Lung (tissue), 12 donors: ENCODE measurements around the gene SNRNP40. TPM values are rescaled to one million over a fixed set of nuclear protein-coding genes. Genes with fewer than 3 reads are reported as not detected.

Source experiments
- ATAC-seq: fragments of 200-7000 bp; cut with Tn5 transposase; one replicate; pipeline ENCODE4 v1.9.1; 2020; ENCODE audit warnings: moderate number of reproducible peaks; ENCODE audit not compliant: insufficient read depth, low FRiP score
- DNase-seq, 3 donors: peaks; one replicate each; pipeline ENCODE4 v3.0.0-alpha.2; 2013 to 2017
- H3K27ac ChIP-seq, 2 donors: one replicate each; pipeline ENCODE4 v1.5.1; 2013; ENCODE audit warnings: mild to moderate bottlenecking in 2 of 2, moderate library complexity in 2 of 2, control low read depth in 1 of 2, inconsistent platforms in 1 of 2, low read depth in 1 of 2, low read length in 1 of 2
- H3K27me3 ChIP-seq, 3 donors: one replicate each; pipeline ENCODE4 v1.5.1; 2013; ENCODE audit warnings: low read length in 2 of 3; ENCODE audit not compliant: control insufficient read depth in 3 of 3, insufficient read depth in 3 of 3
- H3K36me3 ChIP-seq, 4 donors: one replicate each; pipeline ENCODE4 v1.5.1; 2013; ENCODE audit warnings: low read length in 4 of 4, mild to moderate bottlenecking in 1 of 4, moderate library complexity in 1 of 4; ENCODE audit not compliant: control insufficient read depth in 4 of 4, insufficient read depth in 4 of 4
- H3K4me1 ChIP-seq, 5 donors: one replicate each; pipeline ENCODE4 v1.5.1; 2013; ENCODE audit warnings: low read length in 5 of 5, mild to moderate bottlenecking in 2 of 5, moderate library complexity in 1 of 5; ENCODE audit not compliant: control insufficient read depth in 5 of 5, insufficient read depth in 5 of 5
- H3K4me3 ChIP-seq: one replicate; pipeline ENCODE4 v1.5.1; 2013; ENCODE audit warnings: mild to moderate bottlenecking, control low read depth, moderate library complexity
- H3K9ac ChIP-seq, 2 donors: one replicate each; pipeline ENCODE4 v1.5.1; 2013; ENCODE audit warnings: low read length in 2 of 2, control low read depth in 1 of 2; ENCODE audit not compliant: insufficient read depth in 1 of 2
- H3K9me3 ChIP-seq, 4 donors: one replicate each; pipeline ENCODE4 v1.5.1; 2013; ENCODE audit warnings: low read length in 3 of 4, mild to moderate bottlenecking in 1 of 4, moderate library complexity in 1 of 4; ENCODE audit not compliant: control insufficient read depth in 4 of 4, insufficient read depth in 3 of 4
- WGBS, 2 donors: extraction: QIAGEN DNeasy Blood & Tissue Kit; methylation state at CpG; one replicate each; pipeline ENCODE4 v1.1.7; 2013; 5-methylcytosine and 5-hydroxymethylcytosine counted together
- polyA plus RNA-seq, 2 donors: library from polyadenylated mRNA; stranded (reverse); fragments of 200-250 nt; gene quantifications; one replicate each; pipeline ENCODE4 v1.2.1, GENCODE V29; 2013
- total RNA-seq, 2 donors: library from RNA; depleted of rRNA in 1 of 2; stranded (reverse); fragments of >200 nt in 1 of 2; gene quantifications; one replicate each; pipeline ENCODE4 v1.2.1, GENCODE V29; 2014 to 2021
- TF ChIP-seq, protein P1 (sequence below): IDR thresholded peaks from 2 replicates; pipeline ENCODE4 v1.5.1; 2012; ENCODE audit warnings: mild to moderate bottlenecking; ENCODE audit errors: control extremely low read depth, extremely low read depth
- donor health status: control.
- donor health status: control.
- donor health status: Bipolar disorder and iron deficiency.
- donor health status: healthy.
- donor health status: DM: yes; HTN: yes; CAD: no.

Gene SNRNP40
- total and polyA plus RNA-seq, 4 donors = 15.0 to 71.7 (median 38.5) TPM

DNA sequence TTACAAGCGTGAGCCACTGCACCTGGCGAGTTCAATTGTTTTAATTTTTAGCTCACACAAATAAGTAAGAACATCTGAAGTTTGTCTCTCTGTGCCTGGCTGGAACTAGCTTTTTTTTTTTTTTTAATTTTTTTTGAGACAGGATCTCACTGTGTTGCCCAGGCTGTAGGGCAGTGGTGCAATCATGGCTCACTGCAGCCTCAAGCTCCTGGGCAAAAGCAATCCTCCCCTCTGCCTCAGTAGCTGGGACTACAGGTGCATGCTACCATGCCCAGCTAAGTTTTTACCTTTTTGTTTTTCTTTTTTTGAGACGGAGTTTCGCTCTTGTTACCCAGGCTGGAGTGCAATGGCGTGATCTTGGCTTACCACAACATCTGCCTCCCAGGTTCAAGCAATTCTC is 64.8 kb downstream of the SNRNP40 start:
- no peaks in the 10 kb centered on the region for H3K4me1 ChIP-seq
- no peak for DNase-seq
- WGBS, 2 donors = 95% methylated on average over 4 to 5 of the region's 5 CpGs
- H3K9ac ChIP-seq = no peak overlapping the region
- H3K4me3 ChIP-seq = no peak overlapping the region
- no peak for ATAC-seq
- no peaks in the 10 kb centered on the region for H3K27me3 ChIP-seq
- H3K9me3 ChIP-seq = peaks cover 0 to 2% (median 0%) of the 10 kb centered on the region in 4 donors
- TF ChIP-seq, protein P1, sequence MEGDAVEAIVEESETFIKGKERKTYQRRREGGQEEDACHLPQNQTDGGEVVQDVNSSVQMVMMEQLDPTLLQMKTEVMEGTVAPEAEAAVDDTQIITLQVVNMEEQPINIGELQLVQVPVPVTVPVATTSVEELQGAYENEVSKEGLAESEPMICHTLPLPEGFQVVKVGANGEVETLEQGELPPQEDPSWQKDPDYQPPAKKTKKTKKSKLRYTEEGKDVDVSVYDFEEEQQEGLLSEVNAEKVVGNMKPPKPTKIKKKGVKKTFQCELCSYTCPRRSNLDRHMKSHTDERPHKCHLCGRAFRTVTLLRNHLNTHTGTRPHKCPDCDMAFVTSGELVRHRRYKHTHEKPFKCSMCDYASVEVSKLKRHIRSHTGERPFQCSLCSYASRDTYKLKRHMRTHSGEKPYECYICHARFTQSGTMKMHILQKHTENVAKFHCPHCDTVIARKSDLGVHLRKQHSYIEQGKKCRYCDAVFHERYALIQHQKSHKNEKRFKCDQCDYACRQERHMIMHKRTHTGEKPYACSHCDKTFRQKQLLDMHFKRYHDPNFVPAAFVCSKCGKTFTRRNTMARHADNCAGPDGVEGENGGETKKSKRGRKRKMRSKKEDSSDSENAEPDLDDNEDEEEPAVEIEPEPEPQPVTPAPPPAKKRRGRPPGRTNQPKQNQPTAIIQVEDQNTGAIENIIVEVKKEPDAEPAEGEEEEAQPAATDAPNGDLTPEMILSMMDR = no peak
- H3K27ac ChIP-seq = no peak overlapping the region
- H3K36me3 ChIP-seq = no peaks in the 10 kb centered on the region

DNA sequence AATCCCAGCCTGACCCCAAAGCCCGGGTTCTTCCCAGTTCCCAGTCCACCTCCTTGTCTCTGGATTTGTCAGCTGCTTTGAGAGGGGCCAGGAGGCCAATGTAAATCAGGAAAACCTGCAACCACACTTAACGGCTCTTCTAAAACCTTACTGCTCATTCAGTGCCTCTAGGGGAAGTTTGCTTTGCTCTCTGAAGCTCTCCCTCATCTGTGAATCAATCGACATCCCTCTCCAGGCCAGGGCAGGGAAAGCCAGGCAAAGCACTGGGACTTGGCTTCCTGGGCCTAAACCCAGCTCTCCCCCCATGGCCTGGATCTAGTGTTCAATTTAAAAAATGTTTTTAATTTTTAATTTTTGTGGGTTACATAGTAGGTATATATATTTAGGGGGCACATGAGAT is 66.2 kb downstream of the SNRNP40 start:
- H3K27ac ChIP-seq = no peak overlapping the region
- H3K4me1 ChIP-seq = no peaks in the 10 kb centered on the region
- no peaks in the 10 kb centered on the region for H3K36me3 ChIP-seq
- H3K27me3 ChIP-seq = no peaks in the 10 kb centered on the region
- TF ChIP-seq, protein P1 = no peak
- no peak overlapping the region for H3K4me3 ChIP-seq
- WGBS, 2 donors = 50 to 62% methylated on average over 3 of the region's 3 CpGs
- peaks cover 0 to 2% (median 0%) of the 10 kb centered on the region in 4 donors for H3K9me3 ChIP-seq
- DNase-seq = peak in 1 of 3 donors; percentile 11
- no peak for ATAC-seq
- H3K9ac ChIP-seq = no peak overlapping the region

DNA sequence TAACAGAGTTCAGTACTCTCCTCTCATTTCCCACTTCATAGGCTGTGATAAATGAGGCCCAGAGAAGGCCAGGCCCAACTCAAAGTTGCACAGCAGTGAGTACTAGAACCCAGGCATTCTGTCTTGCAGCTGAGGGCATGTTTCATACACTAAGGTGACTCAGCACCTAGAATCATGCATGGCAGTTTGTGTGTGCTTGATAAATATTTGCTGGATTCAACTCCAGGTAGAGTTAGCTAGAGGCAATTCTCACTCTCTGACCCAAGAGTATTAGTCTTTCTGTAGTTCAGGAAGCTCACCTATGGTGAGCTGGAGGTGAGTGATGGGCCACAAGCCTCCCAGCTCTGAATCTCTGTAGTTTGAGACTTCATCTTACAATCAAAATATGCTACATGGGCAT is 67.6 kb downstream of the SNRNP40 start:
- Histone ChIP-seq H3K4me3 (no peak overlapping the region), H3K27me3 (no peaks in the 10 kb centered on the region), H3K36me3 (no peaks in the 10 kb centered on the region), H3K9ac (no peak overlapping the region), H3K9me3 (peaks cover 0 to 2% (median 0%) of the 10 kb centered on the region in 4 donors), H3K4me1 (no peaks in the 10 kb centered on the region), H3K27ac (no peak overlapping the region)
- ATAC-seq = no peak
- no peak for DNase-seq
- TF ChIP-seq, protein P1 = no peak

DNA sequence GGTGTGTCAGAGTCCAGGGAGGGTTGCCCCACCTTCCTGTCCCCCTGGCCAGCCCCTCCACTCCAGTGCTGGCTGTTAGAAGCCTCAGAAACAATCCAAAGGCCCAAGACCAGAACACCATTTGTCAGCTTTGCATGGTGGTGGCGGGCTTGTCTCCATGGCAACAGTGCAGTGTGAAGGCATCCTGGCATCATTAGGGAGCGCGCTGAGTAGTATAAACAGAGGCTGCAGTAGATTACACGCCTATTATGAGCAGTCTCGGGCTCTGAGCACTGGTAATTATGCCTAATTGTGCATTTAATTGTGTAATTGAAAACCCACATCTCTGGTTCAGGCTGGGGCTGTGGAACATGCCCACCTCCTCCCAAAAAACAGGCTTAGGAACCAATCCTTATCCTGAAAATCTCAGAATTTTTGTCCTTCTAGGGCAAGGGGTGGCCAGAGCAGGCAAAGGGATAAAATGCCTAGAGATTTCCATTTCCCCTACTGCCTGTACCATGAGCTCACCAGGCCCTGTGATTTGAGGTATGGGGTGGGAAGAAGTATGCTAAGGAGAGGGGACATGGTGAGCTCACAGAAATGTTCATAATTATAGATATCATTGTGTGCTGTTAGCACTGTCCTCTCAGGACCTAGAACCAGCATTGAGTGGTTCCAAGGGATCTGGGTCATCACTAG is 68.6 kb downstream of the SNRNP40 start:
- TF ChIP-seq, protein P1 = no peak
- H3K27me3 ChIP-seq = no peaks in the 10 kb centered on the region
- ATAC-seq (no peak), DNase-seq (peak; percentile 33 to 48 (median 39))
- H3K27ac ChIP-seq = no peak overlapping the region
- H3K9me3 ChIP-seq = no peaks in the 10 kb centered on the region
- H3K4me3 ChIP-seq = no peak overlapping the region
- H3K9ac ChIP-seq = no peak overlapping the region
- H3K4me1 ChIP-seq = no peaks in the 10 kb centered on the region
- no peaks in the 10 kb centered on the region for H3K36me3 ChIP-seq
- 80 to 86% methylated on average over 5 of the region's 5 CpGs for WGBS, 2 donors
